Common myeloid progenitor, CD34-positive (primary cell): Measurements from ENCODE around the gene CASP6. TPM values are rescaled to one million over a fixed set of nuclear protein-coding genes. Genes with fewer than 3 reads are reported as not detected.

ENCODE experiments used
- CTCF ChIA-PET: fragments of 350-600 bp; sonication (Branson Sonifier 250); formaldehyde crosslinking; loops from one replicate; lab custom pipeline; 2021; ENCODE audit warnings: antibody characterized with exemption; lab: Charles Lee
- POLR2A ChIA-PET: fragments of 350-600 bp; sonication (Branson Sonifier 250); formaldehyde crosslinking; loops from one replicate; lab custom pipeline; 2021; ENCODE audit warnings: antibody characterized with exemption; lab: Charles Lee
- DNase-seq, 3 donors: peaks; one replicate each; pipeline versions ENCODE4 v3.0.0 to v3.0.0-alpha.2; 2013
- H3K27ac ChIP-seq, 2 experiments: 1 replicate in 1 of 2; 2 replicates in 1 of 2; pipeline ENCODE4 v1.7.0; 2013; ENCODE audit warnings: inconsistent platforms in 2 of 2, low read length in 2 of 2, mild to moderate bottlenecking in 2 of 2, low read depth in 1 of 2, moderate library complexity in 1 of 2; ENCODE audit not compliant: severe bottlenecking in 2 of 2, insufficient read depth in 1 of 2, poor library complexity in 1 of 2
- H3K27me3 ChIP-seq, 5 experiments: replicated peaks in 2 of 5; 1 replicate in 3 of 5; 2 replicates in 2 of 5; pipeline versions ENCODE4 v1.6.1 to v1.7.0; 2013; ENCODE audit warnings: low read length in 4 of 5, mild to moderate bottlenecking in 2 of 5, moderate library complexity in 2 of 5, inconsistent platforms in 1 of 5; ENCODE audit not compliant: insufficient read depth in 5 of 5, control insufficient read depth in 4 of 5
- H3K36me3 ChIP-seq, 4 experiments: 1 replicate in 2 of 4; 2 replicates in 2 of 4; pipeline versions ENCODE4 v1.6.1 to v1.7.0; 2013; ENCODE audit warnings: low read length in 3 of 4, control low read depth in 1 of 4, mild to moderate bottlenecking in 1 of 4; ENCODE audit not compliant: control insufficient read depth in 4 of 4, insufficient read depth in 4 of 4
- H3K4me1 ChIP-seq, 4 experiments: 1 replicate in 3 of 4; 2 replicates in 1 of 4; pipeline versions ENCODE4 v1.6.1 to v1.7.1; 2013; ENCODE audit warnings: low read length in 3 of 4, mild to moderate bottlenecking in 3 of 4, control low read depth in 1 of 4, inconsistent platforms in 1 of 4, moderate library complexity in 1 of 4; ENCODE audit not compliant: control insufficient read depth in 4 of 4, insufficient read depth in 4 of 4; ENCODE audit errors: control extremely low read depth in 1 of 4
- H3K4me3 ChIP-seq, 7 experiments: 1 replicate in 4 of 7; 2 replicates in 3 of 7; pipeline versions ENCODE4 v1.5.1 to v1.7.0; 2013; ENCODE audit warnings: mild to moderate bottlenecking in 7 of 7, low read length in 6 of 7, moderate library complexity in 6 of 7, inconsistent platforms in 2 of 7, low read depth in 2 of 7, control low read depth in 1 of 7; ENCODE audit not compliant: insufficient read depth in 4 of 7, control insufficient read depth in 1 of 7; ENCODE audit errors: extremely low read depth in 1 of 7
- H3K9me3 ChIP-seq, 5 experiments: 1 replicate in 4 of 5; 2 replicates in 1 of 5; pipeline versions ENCODE4 v1.6.1 to v1.7.1; 2013; ENCODE audit warnings: low read length in 4 of 5, mild to moderate bottlenecking in 2 of 5, inconsistent platforms in 1 of 5, low read depth in 1 of 5, moderate library complexity in 1 of 5; ENCODE audit not compliant: control insufficient read depth in 4 of 5, insufficient read depth in 2 of 5; ENCODE audit errors: control extremely low read depth in 1 of 5
- WGBS: methylation state at CpG from one replicate; pipeline ENCODE4 v1.1.5; 2013; ENCODE audit not compliant: insufficient coverage; 5-methylcytosine and 5-hydroxymethylcytosine counted together
- polyA plus RNA-seq: library from polyadenylated mRNA; unstranded; fragments of 120-200 nt; gene quantifications from one replicate; pipeline ENCODE4 v1.2.1, GENCODE V29; 2013

Gene CASP6
- 51.3 TPM for polyA plus RNA-seq

DNA sequence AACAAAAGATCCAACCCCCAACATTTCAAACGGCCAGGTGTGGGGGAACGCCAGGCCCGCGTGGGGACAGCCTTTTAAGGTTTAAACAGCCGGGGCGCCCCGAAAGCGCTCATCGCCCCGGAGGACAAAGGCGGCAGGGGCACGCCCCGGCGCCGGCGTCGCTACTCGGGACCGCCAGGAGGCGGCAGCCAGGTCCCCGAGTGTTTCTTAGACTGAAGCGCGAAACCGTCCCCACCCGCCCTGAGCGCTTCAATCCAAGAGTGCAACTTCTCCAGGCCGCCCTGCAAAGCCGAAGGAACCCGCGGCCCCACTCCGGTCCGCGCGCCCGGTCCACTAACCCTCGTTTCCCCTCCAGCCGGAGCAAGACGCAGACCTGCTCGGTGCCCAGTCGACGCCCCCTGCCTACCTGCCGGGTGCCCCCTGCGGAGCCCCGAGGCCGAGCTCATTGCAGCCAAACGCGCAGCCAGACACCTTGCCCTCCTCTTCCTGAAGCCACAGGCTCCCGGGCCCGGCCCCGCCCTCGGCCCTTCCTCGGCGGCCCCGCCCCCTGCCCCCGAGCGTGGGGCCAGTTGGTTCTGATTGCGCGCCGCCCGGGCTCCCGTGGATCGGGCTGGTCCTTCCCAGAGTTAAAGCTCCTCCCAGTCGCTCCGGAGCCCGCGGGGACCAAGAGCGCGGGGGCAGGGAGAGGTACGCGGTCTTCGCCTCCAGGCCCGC lies at the start of gene CASP6:
Gene CASP6 (minus strand): TSS at position 496 of the 714 bp plus-strand sequence. CDS start 50 bp downstream, at position 446.
- ChIA-PET POLR2A (interaction anchor here (0.6 to 1.5 kb wide), 5 partner anchors 18 to 114 kb away, joined by 3 to 5 read pairs (median 3); no protein-coding TSS in a partner anchor), CTCF (interaction anchor here (0.5 to 5.4 kb wide), 20 partner anchors 8 to 296 kb away, joined by 3 to 33 read pairs (median 4); partner anchors contain the start of genes CFI, RRH and SEC24B)
- peaks cover 0 to 14% (median 7%) of the 10 kb centered on the region in 4 experiments for H3K36me3 ChIP-seq
- H3K4me3 ChIP-seq, result peak within 1 kb of the TSS; percentile 78 to 97 (median 88)
- H3K9me3 ChIP-seq, result no peaks in the 10 kb centered on the region
- peaks cover 6 to 45% (median 32%) of the 10 kb centered on the region in 4 experiments for H3K4me1 ChIP-seq
- peak; percentile 87 to 94 (median 92) for DNase-seq
- H3K27me3 ChIP-seq, result no peaks in the 10 kb centered on the region
- under 1% methylated on average over 63 of the region's 72 CpGs for WGBS
- peak within 1 kb of the TSS; percentile 74 to 92 for H3K27ac ChIP-seq

- POLR2A ChIA-PET, result interaction anchor here (1.2 kb wide), 1 partner anchor 14 kb away, joined by 3 read pairs; no protein-coding TSS in a partner anchor
- no peak overlapping the region for H3K4me3 ChIP-seq
These were observed 49.3 kb upstream of the CASP6 start for GRCh38 chr4:109752525-109752924.

GRCh38 chr4:109751852-109752251 lies 48.6 kb upstream of the CASP6 start:
- no peaks in the 10 kb centered on the region for H3K27me3 ChIP-seq
- POLR2A ChIA-PET, result interaction anchor here (1.2 kb wide), 1 partner anchor 14 kb away, joined by 3 read pairs; no protein-coding TSS in a partner anchor
- no peak overlapping the region for H3K4me3 ChIP-seq
- H3K27ac ChIP-seq, result no peak overlapping the region
- H3K9me3 ChIP-seq, result no peaks in the 10 kb centered on the region
- no peak for DNase-seq
- no peaks in the 10 kb centered on the region for H3K36me3 ChIP-seq
- no CpG with 5 or more reads among the region's 4 CpGs for WGBS
- CTCF ChIA-PET, result interaction anchor here (0.7 to 1.6 kb wide), 2 partner anchors 10 to 14 kb away, joined by 3 read pairs; no protein-coding TSS in a partner anchor
- H3K4me1 ChIP-seq, result peaks cover 0 to 3% (median 0%) of the 10 kb centered on the region in 4 experiments

More at GRCh38 chr4:109752525-109752924, 49.3 kb upstream of the CASP6 start:
- Histone ChIP-seq H3K27me3 (no peaks in the 10 kb centered on the region), H3K9me3 (no peaks in the 10 kb centered on the region), H3K27ac (no peak overlapping the region), H3K36me3 (no peaks in the 10 kb centered on the region), H3K4me1 (peaks cover 0 to 3% (median 0%) of the 10 kb centered on the region in 4 experiments)
- WGBS, result no CpG with 5 or more reads among the region's 1 CpG
- DNase-seq, result peak in 2 of 3 donors; percentile 24 to 44
- CTCF ChIA-PET, result interaction anchor here (1.6 kb wide), 1 partner anchor 11 kb away, joined by 3 read pairs; no protein-coding TSS in a partner anchor

GRCh38 chr4:109750652-109751244 lies 47.5 kb upstream of the CASP6 start:
- Histone ChIP-seq H3K9me3 (no peaks in the 10 kb centered on the region), H3K4me1 (no peaks in the 10 kb centered on the region), H3K27ac (no peak overlapping the region), H3K4me3 (no peak overlapping the region), H3K36me3 (no peaks in the 10 kb centered on the region), H3K27me3 (no peaks in the 10 kb centered on the region)
- no peak for DNase-seq
- ChIA-PET CTCF (interaction anchor here (0.6 kb wide), 1 partner anchor 39 kb away, joined by 3 read pairs; no protein-coding TSS in a partner anchor), POLR2A (no interaction called here)
- 100% methylated on average over 1 of the region's 4 CpGs for WGBS

GRCh38 chr4:109749388-109750082 lies 46.3 kb upstream of the CASP6 start:
- Histone ChIP-seq H3K4me3 (no peak overlapping the region), H3K9me3 (no peaks in the 10 kb centered on the region), H3K27ac (no peak overlapping the region), H3K36me3 (no peaks in the 10 kb centered on the region), H3K27me3 (no peaks in the 10 kb centered on the region), H3K4me1 (no peaks in the 10 kb centered on the region)
- ChIA-PET POLR2A (no interaction called here), CTCF (interaction anchor here (0.6 kb wide), 1 partner anchor 13 kb away, joined by 3 read pairs; no protein-coding TSS in a partner anchor)
- WGBS, result 100% methylated on average over 2 of the region's 7 CpGs
- no peak for DNase-seq

GRCh38 chr4:109748114-109748513 lies 44.9 kb upstream of the CASP6 start:
- CTCF ChIA-PET, result no interaction called here
- 100% methylated on average over 1 of the region's 1 CpG for WGBS
- POLR2A ChIA-PET, result no interaction called here

More at GRCh38 chr4:109748114-109748513, 44.9 kb upstream of the CASP6 start:
- no peak overlapping the region for H3K4me3 ChIP-seq
- no peaks in the 10 kb centered on the region for H3K27me3 ChIP-seq
- no peaks in the 10 kb centered on the region for H3K36me3 ChIP-seq
- no peak overlapping the region for H3K27ac ChIP-seq
- no peak for DNase-seq
- no peaks in the 10 kb centered on the region for H3K9me3 ChIP-seq
- no peaks in the 10 kb centered on the region for H3K4me1 ChIP-seq
